PC-3 (cell line): Measurements from ENCODE around the gene RETN.

ENCODE experiments used
- EZH2 ChIP-seq: fragments of 300-600 bp; sonication (generic); IDR thresholded peaks from one replicate; pipeline ENCODE4 v1.6.1; 2017; ENCODE audit warnings: antibody characterized with exemption, mild to moderate bottlenecking, low read length; ENCODE audit not compliant: unreplicated experiment
- EZH2phosphoT487 ChIP-seq: fragments of 300-600 bp; sonication (generic); IDR thresholded peaks from 2 replicates; pipeline ENCODE4 v1.6.1; 2018; ENCODE audit warnings: mild to moderate bottlenecking, antibody characterized with exemption, low read length, borderline replicate concordance
- TF ChIP-seq, protein P1 (sequence below): fragments of 300-600 bp; sonication (generic); conservative IDR thresholded peaks from 2 replicates; pipeline ENCODE4 v1.5.1; 2017; ENCODE audit warnings: antibody characterized with exemption, low read depth, mild to moderate bottlenecking, low read length

DNA sequence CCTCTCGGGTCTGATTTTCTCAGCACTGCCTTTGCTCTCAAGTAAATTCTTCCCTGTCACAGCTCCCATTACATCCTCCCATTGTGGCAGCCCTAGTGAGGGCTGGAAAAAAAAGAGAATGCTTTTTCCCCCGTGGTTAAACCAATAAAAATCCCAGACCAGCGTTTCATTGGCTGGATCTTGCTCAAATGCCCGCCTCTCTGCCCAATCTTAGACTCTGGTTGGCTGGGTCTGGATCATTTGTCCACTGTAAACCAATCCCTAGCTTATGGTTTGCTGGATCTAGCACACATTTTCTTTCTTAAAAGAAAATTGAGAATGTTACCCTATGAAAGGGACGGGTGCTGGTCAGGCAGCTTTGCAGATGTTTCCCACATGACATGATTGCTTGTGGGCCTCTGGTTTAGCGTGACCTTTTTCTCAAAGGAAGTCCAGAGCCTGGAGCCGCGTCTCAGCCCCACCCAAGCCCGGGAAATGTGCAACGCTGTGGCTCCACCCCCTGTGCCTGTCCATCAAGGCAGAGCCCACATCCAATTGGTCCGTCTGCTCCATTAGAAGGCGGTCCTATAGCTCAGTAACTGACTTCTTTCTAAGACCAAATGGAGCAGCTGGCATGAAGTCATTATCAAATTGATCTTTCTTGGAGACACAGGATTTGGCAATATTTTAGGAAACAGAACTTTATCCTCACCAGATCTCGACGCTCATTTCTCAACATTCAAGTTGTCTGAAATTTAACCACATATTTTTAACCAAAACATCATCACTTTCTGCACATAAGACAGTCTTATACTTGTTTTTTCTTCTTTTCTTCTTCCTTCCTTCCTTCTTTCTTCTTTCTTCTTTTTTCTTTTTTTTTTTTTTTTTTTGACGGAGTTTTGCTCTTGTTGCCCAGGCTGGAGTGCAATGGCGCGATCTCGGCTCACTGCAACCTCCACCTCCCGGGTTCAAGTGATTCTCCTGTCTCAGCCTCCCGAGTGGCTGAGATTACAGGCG is 5.5 kb downstream of the RETN start:
- TF ChIP-seq, protein P1, sequence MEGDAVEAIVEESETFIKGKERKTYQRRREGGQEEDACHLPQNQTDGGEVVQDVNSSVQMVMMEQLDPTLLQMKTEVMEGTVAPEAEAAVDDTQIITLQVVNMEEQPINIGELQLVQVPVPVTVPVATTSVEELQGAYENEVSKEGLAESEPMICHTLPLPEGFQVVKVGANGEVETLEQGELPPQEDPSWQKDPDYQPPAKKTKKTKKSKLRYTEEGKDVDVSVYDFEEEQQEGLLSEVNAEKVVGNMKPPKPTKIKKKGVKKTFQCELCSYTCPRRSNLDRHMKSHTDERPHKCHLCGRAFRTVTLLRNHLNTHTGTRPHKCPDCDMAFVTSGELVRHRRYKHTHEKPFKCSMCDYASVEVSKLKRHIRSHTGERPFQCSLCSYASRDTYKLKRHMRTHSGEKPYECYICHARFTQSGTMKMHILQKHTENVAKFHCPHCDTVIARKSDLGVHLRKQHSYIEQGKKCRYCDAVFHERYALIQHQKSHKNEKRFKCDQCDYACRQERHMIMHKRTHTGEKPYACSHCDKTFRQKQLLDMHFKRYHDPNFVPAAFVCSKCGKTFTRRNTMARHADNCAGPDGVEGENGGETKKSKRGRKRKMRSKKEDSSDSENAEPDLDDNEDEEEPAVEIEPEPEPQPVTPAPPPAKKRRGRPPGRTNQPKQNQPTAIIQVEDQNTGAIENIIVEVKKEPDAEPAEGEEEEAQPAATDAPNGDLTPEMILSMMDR = no peak
- TF ChIP-seq EZH2 (no peak), EZH2phosphoT487 (no peak)
